LNCaP clone FGC (cell line): ENCODE measurements around the gene SKIDA1.
A peak's percentile ranks its signal among the peaks of the same experiment; 100 is the strongest.
"Not testable (repeated sequence)": the region's sequence is repeated elsewhere in the genome, so short reads cannot be mapped to it uniquely, and the experiment has no call there.

ENCODE experiments used
- DNase-seq: peaks from one replicate; pipeline ENCODE4 v3.0.0-alpha.2; 2011; ENCODE audit warnings: low read depth
- H3K4me3 ChIP-seq: 2 replicates; pipeline ENCODE4 v1.5.1; 2011; ENCODE audit warnings: mild to moderate bottlenecking, low read depth, low read length, control low read depth
- TF ChIP-seq, protein P1 (sequence below): IDR thresholded peaks from 2 replicates; pipeline ENCODE4 v1.5.1; 2012; ENCODE audit warnings: mild to moderate bottlenecking; ENCODE audit not compliant: control insufficient read depth, insufficient read depth; ENCODE audit errors: extremely low read depth

SKIDA1 gene

DNA sequence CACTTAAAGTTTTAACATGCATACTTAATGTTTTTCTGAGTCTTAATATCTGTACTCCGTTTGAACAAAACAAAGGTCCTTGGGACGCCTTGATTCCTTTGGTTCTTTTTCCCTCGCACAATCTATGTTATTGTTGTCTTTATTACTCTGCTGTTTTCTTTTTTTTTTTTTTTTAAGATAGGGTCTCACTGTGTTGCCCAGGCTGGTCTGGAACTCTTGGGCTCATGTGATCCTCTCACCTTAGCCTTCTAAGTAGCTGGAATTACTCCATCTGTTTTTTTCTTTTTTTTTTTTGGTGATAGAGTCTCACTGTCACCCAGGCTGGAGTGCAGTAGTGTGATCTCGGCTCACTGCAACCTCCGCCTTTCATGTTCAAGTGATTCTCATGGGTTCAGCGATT, 21.8 kb upstream of the SKIDA1 start:
- H3K4me3 ChIP-seq, result no peak overlapping the region
- TF ChIP-seq, protein P1, sequence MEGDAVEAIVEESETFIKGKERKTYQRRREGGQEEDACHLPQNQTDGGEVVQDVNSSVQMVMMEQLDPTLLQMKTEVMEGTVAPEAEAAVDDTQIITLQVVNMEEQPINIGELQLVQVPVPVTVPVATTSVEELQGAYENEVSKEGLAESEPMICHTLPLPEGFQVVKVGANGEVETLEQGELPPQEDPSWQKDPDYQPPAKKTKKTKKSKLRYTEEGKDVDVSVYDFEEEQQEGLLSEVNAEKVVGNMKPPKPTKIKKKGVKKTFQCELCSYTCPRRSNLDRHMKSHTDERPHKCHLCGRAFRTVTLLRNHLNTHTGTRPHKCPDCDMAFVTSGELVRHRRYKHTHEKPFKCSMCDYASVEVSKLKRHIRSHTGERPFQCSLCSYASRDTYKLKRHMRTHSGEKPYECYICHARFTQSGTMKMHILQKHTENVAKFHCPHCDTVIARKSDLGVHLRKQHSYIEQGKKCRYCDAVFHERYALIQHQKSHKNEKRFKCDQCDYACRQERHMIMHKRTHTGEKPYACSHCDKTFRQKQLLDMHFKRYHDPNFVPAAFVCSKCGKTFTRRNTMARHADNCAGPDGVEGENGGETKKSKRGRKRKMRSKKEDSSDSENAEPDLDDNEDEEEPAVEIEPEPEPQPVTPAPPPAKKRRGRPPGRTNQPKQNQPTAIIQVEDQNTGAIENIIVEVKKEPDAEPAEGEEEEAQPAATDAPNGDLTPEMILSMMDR, result no peak
- DNase-seq, result no peak

GRCh38 chr10:21540701-21541100, 15.2 kb upstream of the SKIDA1 start:
- H3K4me3 ChIP-seq, DNase-seq: not testable (repeated sequence)

DNA sequence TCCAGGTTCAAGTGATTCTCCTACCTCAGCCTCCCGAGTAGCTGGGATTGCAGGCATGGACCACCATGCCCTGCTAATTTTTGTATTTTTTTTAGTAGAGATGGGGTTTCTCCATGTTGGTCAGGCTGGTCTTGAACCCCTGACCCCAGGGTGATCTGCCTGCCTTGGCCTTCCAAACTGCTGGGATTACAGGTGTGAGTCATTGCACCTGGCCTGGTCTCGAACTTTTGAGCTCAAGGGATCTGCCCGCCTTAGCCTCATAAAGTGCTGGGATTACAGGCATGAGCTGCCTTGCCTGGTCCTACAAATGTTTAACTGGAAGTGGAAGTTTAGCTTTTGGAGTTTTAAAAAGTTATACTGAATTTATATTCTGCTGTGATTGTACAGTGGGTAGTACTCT, 11.4 kb upstream of the SKIDA1 start:
- no peak overlapping the region for H3K4me3 ChIP-seq
- no peak for DNase-seq
- TF ChIP-seq, protein P1, result no peak

- H3K4me3 ChIP-seq, DNase-seq: not testable (repeated sequence)
Measured at GRCh38 chr10:21535976-21536375, 10.5 kb upstream of the SKIDA1 start.

DNA sequence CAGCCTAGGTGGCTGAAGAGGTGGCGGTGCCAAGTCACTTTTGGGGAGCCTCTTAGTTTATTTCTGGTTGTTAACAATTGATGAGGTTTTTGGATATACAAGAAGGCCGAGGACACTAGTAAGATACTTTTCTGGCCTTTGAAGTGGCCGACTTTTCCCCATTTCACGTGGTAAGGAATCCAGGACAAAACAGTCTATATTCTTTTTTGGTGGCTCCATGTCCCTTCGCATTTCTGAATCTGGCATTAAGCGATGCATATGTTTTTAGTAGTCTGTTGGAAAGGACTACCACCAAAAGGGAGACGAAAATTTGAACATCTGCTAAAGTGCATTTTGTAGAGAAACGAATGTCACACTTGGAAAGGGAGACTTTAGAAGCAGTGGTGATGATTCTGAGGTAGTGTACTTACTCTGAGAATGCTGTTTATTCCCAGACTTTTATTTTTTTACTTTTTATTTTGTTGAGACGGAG, 10.0 kb upstream of the SKIDA1 start:
- TF ChIP-seq, protein P1, result no peak
- H3K4me3 ChIP-seq, result peak overlapping the region; percentile 64
- no peak for DNase-seq

- TF ChIP-seq, protein P1, result no peak
- peak overlapping the region; percentile 64 for H3K4me3 ChIP-seq
- DNase-seq, result no peak
Measured at GRCh38 chr10:21534604-21535493, 9.4 kb upstream of the SKIDA1 start.

GRCh38 chr10:21534280-21534586, 8.8 kb upstream of the SKIDA1 start:
- DNase-seq, result no peak
- H3K4me3 ChIP-seq, result peak overlapping the region; percentile 64
- TF ChIP-seq, protein P1, result no peak
